GM12891 (cell line): Measurements from ENCODE around the gene PALM3.

ENCODE experiments used
- POLR2A ChIP-seq: IDR thresholded peaks from 2 replicates; pipeline ENCODE4 v1.6.1; 2011; ENCODE audit warnings: low read depth, low read length, control low read depth
- POLR2AphosphoS5 ChIP-seq: IDR thresholded peaks from 2 replicates; pipeline ENCODE4 v1.6.1; 2011; ENCODE audit warnings: low read depth, low read length, control low read depth
- POU2F2 ChIP-seq: IDR thresholded peaks from 2 replicates; pipeline ENCODE4 v1.6.1; 2011; ENCODE audit warnings: low read depth, mild to moderate bottlenecking, control low read depth, low read length, moderate library complexity
- SPI1 ChIP-seq: IDR thresholded peaks from 2 replicates; pipeline ENCODE4 v1.6.1; 2011; ENCODE audit warnings: low read depth, low read length, control low read depth
- TAF1 ChIP-seq: IDR thresholded peaks from 2 replicates; pipeline ENCODE4 v1.6.1; 2011; ENCODE audit warnings: low read depth, low read length, control low read depth

DNA sequence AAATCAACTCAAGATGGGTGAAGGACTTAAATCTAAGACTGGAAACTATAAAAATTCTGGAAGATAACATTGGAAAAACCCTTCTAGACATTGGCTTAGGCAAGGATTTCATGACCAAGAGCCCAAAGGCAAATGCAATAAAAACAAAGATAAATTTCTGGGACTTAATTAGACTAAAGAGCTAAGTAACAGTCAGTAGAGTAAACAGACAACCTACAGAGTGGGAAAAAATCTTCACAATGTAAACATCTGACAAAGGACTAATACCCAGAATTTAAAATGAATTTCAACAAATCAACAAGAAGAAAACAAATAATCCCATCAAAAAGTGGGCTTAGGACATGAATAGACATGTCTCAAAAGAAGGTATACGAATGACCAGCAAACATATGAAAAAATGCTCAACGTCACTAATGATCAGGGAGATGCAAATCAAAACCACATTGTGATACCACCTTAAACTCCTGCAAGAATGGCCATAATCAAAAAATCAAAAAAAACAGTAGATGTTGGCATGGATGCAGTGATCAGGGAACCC, 49.4 kb downstream of the PALM3 start:
- TF ChIP-seq POLR2AphosphoS5, result no peak
- no peak for TF ChIP-seq POLR2A
- no peak for TF ChIP-seq TAF1
- TF ChIP-seq POU2F2, result no peak
- no peak for TF ChIP-seq SPI1
